ENCODE measurements around the gene COPG1. TPM values are rescaled to one million over a fixed set of nuclear protein-coding genes. Genes with fewer than 3 reads are reported as not detected.

The COPG1 gene
- total and polyA plus RNA-seq, 10 of the 15 experiments (the other 5 are each of a cell fraction or from before 2014, with no cell fraction given): 54.8 to 143 (median 91.2) TPM

DNA sequence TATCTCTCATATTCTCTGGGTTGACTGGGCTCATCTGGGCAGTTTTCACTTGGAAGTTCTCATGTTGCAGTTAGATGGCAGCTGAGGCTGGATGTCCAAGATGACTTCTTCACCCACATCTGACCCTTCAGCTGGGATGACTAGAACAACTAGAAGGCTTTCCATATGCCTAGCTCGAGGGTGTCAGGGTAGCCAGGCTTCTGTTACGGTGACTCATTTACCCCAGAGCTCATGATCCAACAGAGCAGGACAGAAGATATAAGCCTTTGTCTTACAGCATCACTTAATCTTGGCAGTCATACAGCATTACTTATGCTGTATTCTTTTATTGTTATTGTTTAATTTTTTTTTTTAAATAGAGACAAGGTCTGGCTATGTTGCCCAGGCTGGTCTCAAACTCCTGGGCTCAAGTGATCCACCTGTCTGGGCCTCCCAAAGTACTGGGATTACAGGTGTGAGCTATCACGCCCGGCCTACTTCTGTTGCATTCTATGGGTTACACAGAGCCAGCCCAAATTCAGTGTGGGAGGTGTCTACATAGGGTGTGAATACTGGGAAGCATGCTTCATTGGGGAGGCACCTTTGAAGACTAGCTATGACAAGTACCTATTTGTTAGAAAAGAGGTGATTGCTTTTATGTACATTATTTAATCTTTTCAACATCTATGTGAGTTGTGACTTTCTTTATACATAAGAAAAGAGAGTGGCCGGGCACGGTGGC, 40.0 kb downstream of the COPG1 start:
- no peak overlapping the region for H3K4me2 ChIP-seq (ENCODE audit: control insufficient read depth, insufficient read depth)
- DNase-seq (ENCODE audit: low read depth, low spot score): no peak
- TF ChIP-seq SMAD5 (IDR thresholded peaks at IDR 0.05; ENCODE audit: low read depth) (no peak), MYC (IDR thresholded peaks at IDR 0.05; ENCODE audit: insufficient read depth, insufficient read length, insufficient replicate concordance, low read length, severe bottlenecking) (no peak), NRF1 (conservative IDR thresholded peaks at IDR 0.05; ENCODE audit: low read depth, low read length) (no peak), RB1 (IDR thresholded peaks at IDR 0.05; ENCODE audit: borderline replicate concordance) (no peak), PAX5 (IDR thresholded peaks at IDR 0.05; ENCODE audit: borderline replicate concordance, low read depth, low read length) (no peak), ZNF24 (IDR thresholded peaks at IDR 0.05) (no peak), POU2F2 (IDR thresholded peaks at IDR 0.05; ENCODE audit: borderline replicate concordance, low read depth, low read length) (no peak), TCF12 (IDR thresholded peaks at IDR 0.05; ENCODE audit: low read depth, low read length) (no peak), ASH2L (IDR thresholded peaks at IDR 0.05; ENCODE audit: borderline replicate concordance, low read depth) (no peak), ZNF622 (IDR thresholded peaks at IDR 0.05) (no peak)
- TF ChIP-seq, protein P1, sequence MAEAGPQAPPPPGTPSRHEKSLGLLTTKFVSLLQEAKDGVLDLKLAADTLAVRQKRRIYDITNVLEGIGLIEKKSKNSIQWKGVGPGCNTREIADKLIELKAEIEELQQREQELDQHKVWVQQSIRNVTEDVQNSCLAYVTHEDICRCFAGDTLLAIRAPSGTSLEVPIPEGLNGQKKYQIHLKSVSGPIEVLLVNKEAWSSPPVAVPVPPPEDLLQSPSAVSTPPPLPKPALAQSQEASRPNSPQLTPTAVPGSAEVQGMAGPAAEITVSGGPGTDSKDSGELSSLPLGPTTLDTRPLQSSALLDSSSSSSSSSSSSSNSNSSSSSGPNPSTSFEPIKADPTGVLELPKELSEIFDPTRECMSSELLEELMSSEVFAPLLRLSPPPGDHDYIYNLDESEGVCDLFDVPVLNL (IDR thresholded peaks at IDR 0.05; ENCODE audit: low read depth, low read length): no peak
- TF ChIP-seq, protein P2, sequence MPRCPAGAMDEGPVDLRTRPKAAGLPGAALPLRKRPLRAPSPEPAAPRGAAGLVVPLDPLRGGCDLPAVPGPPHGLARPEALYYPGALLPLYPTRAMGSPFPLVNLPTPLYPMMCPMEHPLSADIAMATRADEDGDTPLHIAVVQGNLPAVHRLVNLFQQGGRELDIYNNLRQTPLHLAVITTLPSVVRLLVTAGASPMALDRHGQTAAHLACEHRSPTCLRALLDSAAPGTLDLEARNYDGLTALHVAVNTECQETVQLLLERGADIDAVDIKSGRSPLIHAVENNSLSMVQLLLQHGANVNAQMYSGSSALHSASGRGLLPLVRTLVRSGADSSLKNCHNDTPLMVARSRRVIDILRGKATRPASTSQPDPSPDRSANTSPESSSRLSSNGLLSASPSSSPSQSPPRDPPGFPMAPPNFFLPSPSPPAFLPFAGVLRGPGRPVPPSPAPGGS (IDR thresholded peaks at IDR 0.05; ENCODE audit: borderline replicate concordance, insufficient read depth, low read depth, low read length, poor library complexity, severe bottlenecking): no peak
- TF ChIP-seq, protein P3, sequence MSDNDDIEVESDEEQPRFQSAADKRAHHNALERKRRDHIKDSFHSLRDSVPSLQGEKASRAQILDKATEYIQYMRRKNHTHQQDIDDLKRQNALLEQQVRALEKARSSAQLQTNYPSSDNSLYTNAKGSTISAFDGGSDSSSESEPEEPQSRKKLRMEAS (IDR thresholded peaks at IDR 0.05; ENCODE audit: low read depth, low read length): no peak
- TF ChIP-seq, protein P4, sequence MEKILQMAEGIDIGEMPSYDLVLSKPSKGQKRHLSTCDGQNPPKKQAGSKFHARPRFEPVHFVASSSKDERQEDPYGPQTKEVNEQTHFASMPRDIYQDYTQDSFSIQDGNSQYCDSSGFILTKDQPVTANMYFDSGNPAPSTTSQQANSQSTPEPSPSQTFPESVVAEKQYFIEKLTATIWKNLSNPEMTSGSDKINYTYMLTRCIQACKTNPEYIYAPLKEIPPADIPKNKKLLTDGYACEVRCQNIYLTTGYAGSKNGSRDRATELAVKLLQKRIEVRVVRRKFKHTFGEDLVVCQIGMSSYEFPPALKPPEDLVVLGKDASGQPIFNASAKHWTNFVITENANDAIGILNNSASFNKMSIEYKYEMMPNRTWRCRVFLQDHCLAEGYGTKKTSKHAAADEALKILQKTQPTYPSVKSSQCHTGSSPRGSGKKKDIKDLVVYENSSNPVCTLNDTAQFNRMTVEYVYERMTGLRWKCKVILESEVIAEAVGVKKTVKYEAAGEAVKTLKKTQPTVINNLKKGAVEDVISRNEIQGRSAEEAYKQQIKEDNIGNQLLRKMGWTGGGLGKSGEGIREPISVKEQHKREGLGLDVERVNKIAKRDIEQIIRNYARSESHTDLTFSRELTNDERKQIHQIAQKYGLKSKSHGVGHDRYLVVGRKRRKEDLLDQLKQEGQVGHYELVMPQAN (conservative IDR thresholded peaks at IDR 0.05): no peak
- no peaks in the 10 kb centered on the region for H4K20me1 ChIP-seq (ENCODE audit: control insufficient read depth, insufficient read depth)
- no peak for FAIRE-seq
- no peak overlapping the region for H3K4me3 ChIP-seq
- H3K27ac ChIP-seq (ENCODE audit: control insufficient read depth, insufficient read depth): no peak overlapping the region
- BruUV-seq (replicated peaks): no TSS peak
- no peaks in the 10 kb centered on the region for H3K79me2 ChIP-seq (ENCODE audit: control insufficient read depth, insufficient read depth, low read length)
- in situ Hi-C loops (cut with MboI): no loop called here
- CTCF ChIA-PET: interaction anchor here (0.7 to 1.6 kb wide), 2 partner anchors 8 to 27 kb away, joined by 3 to 5 read pairs; a partner anchor contains a TSS
- POLR2A ChIA-PET: interaction anchor here (0.5 to 1.4 kb wide), 4 partner anchors 13 to 36 kb away, joined by 3 to 5 read pairs (median 3); no protein-coding TSS in a partner anchor
- H3K36me3 ChIP-seq (ENCODE audit: control insufficient read depth in 2 of 2, insufficient read depth in 2 of 2, low read length in 1 of 2): peaks cover 0 to 14% of the 10 kb centered on the region in 2 experiments; a peak in 2 of 4 replicates
- no peaks in the 10 kb centered on the region for H3K4me1 ChIP-seq (ENCODE audit: control insufficient read depth, insufficient read depth, low read length)
- H3K9me3 ChIP-seq (replicated peaks; ENCODE audit: control insufficient read depth, insufficient read depth, low read length): no peaks in the 10 kb centered on the region
- ATAC-seq: no peak
- intact Hi-C loops (cut with micrococcal nuclease; ENCODE audit: unreplicated experiment): no loop called here
- no peak overlapping the region for H2AFZ ChIP-seq (ENCODE audit: control insufficient read depth, low read depth, low read length)
- no peak overlapping the region for H3K9ac ChIP-seq (ENCODE audit: control insufficient read depth, insufficient read depth, low read length)
- WGBS (ENCODE audit: insufficient coverage, insufficient replicate concordance, low lambda C conversion rate, missing lambda C conversion rate): 95% methylated on average over 6 of the region's 6 CpGs
- no peaks in the 10 kb centered on the region for H3K27me3 ChIP-seq (replicated peaks in 1 of 2; ENCODE audit: control insufficient read depth in 2 of 2, insufficient read depth in 2 of 2, low read length in 1 of 2)
- RAD21 ChIA-PET (ENCODE audit: unreplicated experiment): interaction anchor here (0.9 to 1.2 kb wide), 2 partner anchors 25 to 236 kb away, joined by 3 read pairs; no protein-coding TSS in a partner anchor
- SMC1A ChIA-PET (ENCODE audit: uncharacterized antibody, unreplicated experiment): interaction anchor here (1.6 kb wide), 1 partner anchor 27 kb away, joined by 3 read pairs; a partner anchor contains a TSS
